Astrocyte (in vitro differentiated cells and primary cell): ENCODE measurements around the gene OLFM3. TPM values are rescaled to one million over a fixed set of nuclear protein-coding genes. Genes with fewer than 3 reads are reported as not detected.

Experiments
- DNase-seq: peaks from one replicate; pipeline ENCODE4 v3.0.0-alpha.2; 2010; ENCODE audit warnings: low read depth
- FAIRE-seq: peaks from 2 replicates; lab custom pipeline; 2011; peaks lifted over from hg19 to GRCh38; lab: Jason Lieb, UNC
- H2AFZ ChIP-seq: 2 replicates; pipeline ENCODE4 v1.6.0; 2012; ENCODE audit warnings: low read depth, low read length, inconsistent platforms
- H3K27ac ChIP-seq: 2 replicates; pipeline ENCODE4 v1.5.1; 2011; ENCODE audit warnings: low read depth, low read length, inconsistent platforms
- H3K27me3 ChIP-seq: 2 replicates; pipeline ENCODE4 v1.6.0; 2011; ENCODE audit warnings: low read length, inconsistent platforms; ENCODE audit not compliant: insufficient read depth
- H3K36me3 ChIP-seq: 2 replicates; pipeline ENCODE4 v1.5.1; 2011; ENCODE audit warnings: low read length, inconsistent platforms; ENCODE audit not compliant: insufficient read depth
- H3K4me1 ChIP-seq: 2 replicates; pipeline ENCODE4 v1.5.1; 2011; ENCODE audit warnings: low read length, inconsistent platforms; ENCODE audit not compliant: insufficient read depth
- H3K4me2 ChIP-seq: 2 replicates; pipeline ENCODE4 v1.6.0; 2012; ENCODE audit warnings: low read length, inconsistent platforms
- H3K4me3 ChIP-seq: 2 replicates; pipeline ENCODE4 v1.5.1; 2011; ENCODE audit warnings: low read depth, mild to moderate bottlenecking, low read length, inconsistent platforms; ENCODE audit not compliant: insufficient read depth
- H3K79me2 ChIP-seq: 2 replicates; pipeline ENCODE4 v1.6.0; 2012; ENCODE audit warnings: mild to moderate bottlenecking, low read length, inconsistent platforms; ENCODE audit not compliant: insufficient read depth
- H3K9ac ChIP-seq: 2 replicates; pipeline ENCODE4 v1.6.0; 2012; ENCODE audit warnings: mild to moderate bottlenecking, low read length, inconsistent platforms
- H3K9me3 ChIP-seq: 2 replicates; pipeline ENCODE4 v1.5.1; 2012; ENCODE audit warnings: low read depth, mild to moderate bottlenecking, low read length, inconsistent platforms; ENCODE audit not compliant: insufficient read depth
- H4K20me1 ChIP-seq: 2 replicates; pipeline ENCODE4 v1.6.0; 2012; ENCODE audit warnings: low read length, inconsistent platforms; ENCODE audit not compliant: insufficient read depth
- H3K27ac Mint-ChIP-seq: one replicate; pipeline ENCODE4 v1.8.0; 2021; ENCODE audit warnings: mild to moderate bottlenecking, mixed read lengths; ENCODE audit not compliant: unreplicated experiment
- H3K27me3 Mint-ChIP-seq: one replicate; pipeline ENCODE4 v1.8.0; 2021; ENCODE audit warnings: low read depth, mixed read lengths; ENCODE audit not compliant: unreplicated experiment
- H3K36me3 Mint-ChIP-seq: one replicate; pipeline ENCODE4 v1.8.0; 2021; ENCODE audit warnings: low read depth, mixed read lengths; ENCODE audit not compliant: unreplicated experiment
- H3K4me1 Mint-ChIP-seq: one replicate; pipeline ENCODE4 v1.8.0; 2021; ENCODE audit warnings: low read depth, mixed read lengths; ENCODE audit not compliant: unreplicated experiment
- H3K4me3 Mint-ChIP-seq: one replicate; pipeline ENCODE4 v1.8.0; 2021; ENCODE audit warnings: mild to moderate bottlenecking, moderate library complexity, mixed read lengths; ENCODE audit not compliant: unreplicated experiment
- H3K9me3 Mint-ChIP-seq: one replicate; pipeline ENCODE4 v1.8.0; 2021; ENCODE audit warnings: mild to moderate bottlenecking, mixed read lengths; ENCODE audit not compliant: unreplicated experiment
- CTCF ChIP-seq: IDR thresholded peaks from 2 replicates; pipeline ENCODE4 v1.5.1; 2011; ENCODE audit warnings: low read depth, mild to moderate bottlenecking, inconsistent platforms, low read length, moderate library complexity; ENCODE audit not compliant: insufficient read depth
- EZH2 ChIP-seq: IDR thresholded peaks from 2 replicates; pipeline ENCODE4 v1.6.1; 2012; ENCODE audit warnings: mild to moderate bottlenecking, low read length, inconsistent platforms; ENCODE audit not compliant: insufficient read depth
- total RNA-seq: library from RNA; stranded (reverse); gene quantifications from 2 replicates; pipeline ENCODE4 v1.2.1, GENCODE V29; 2021

OLFM3 gene
- total RNA-seq, 1 donor from 2014 or later, result 0.11 TPM

GRCh38 chr1:101898137-101898536 lies 98.6 kb downstream of the OLFM3 start:
- H3K36me3 Mint-ChIP-seq, result no peaks in the 10 kb centered on the region
- FAIRE-seq, result no peak

GRCh38 chr1:101884621-101885020 lies 112.1 kb downstream of the OLFM3 start:
- FAIRE-seq, result no peak

More at GRCh38 chr1:101898137-101898536, 98.6 kb downstream of the OLFM3 start:
- Histone ChIP-seq H3K27ac (no peak overlapping the region), H3K9ac (no peak overlapping the region), H2AFZ (no peak overlapping the region), H3K9me3 (no peaks in the 10 kb centered on the region), H3K27me3 (no peaks in the 10 kb centered on the region), H3K79me2 (no peaks in the 10 kb centered on the region), H3K4me1 (no peaks in the 10 kb centered on the region), H4K20me1 (no peaks in the 10 kb centered on the region), H3K4me3 (no peak overlapping the region), H3K4me2 (no peak overlapping the region), H3K36me3 (no peaks in the 10 kb centered on the region)
- Mint-ChIP-seq H3K27me3 (no peaks in the 10 kb centered on the region), H3K9me3 (no peaks in the 10 kb centered on the region), H3K4me3 (no peak overlapping the region), H3K27ac (no peak overlapping the region), H3K4me1 (no peaks in the 10 kb centered on the region)
- TF ChIP-seq CTCF (no peak), EZH2 (no peak)
- DNase-seq, result no peak

More at GRCh38 chr1:101884621-101885020, 112.1 kb downstream of the OLFM3 start:
- Histone ChIP-seq H3K4me1 (no peaks in the 10 kb centered on the region), H3K79me2 (no peaks in the 10 kb centered on the region), H3K9me3 (no peaks in the 10 kb centered on the region), H3K27ac (no peak overlapping the region), H4K20me1 (no peaks in the 10 kb centered on the region), H3K4me2 (no peak overlapping the region), H3K4me3 (no peak overlapping the region), H3K27me3 (no peaks in the 10 kb centered on the region), H3K36me3 (no peaks in the 10 kb centered on the region), H3K9ac (no peak overlapping the region), H2AFZ (no peak overlapping the region)
- no peak overlapping the region for H3K27ac Mint-ChIP-seq
- no peaks in the 10 kb centered on the region for H3K9me3 Mint-ChIP-seq
- H3K27me3 Mint-ChIP-seq, result no peaks in the 10 kb centered on the region
- no peaks in the 10 kb centered on the region for H3K36me3 Mint-ChIP-seq
- TF ChIP-seq CTCF, result no peak
- TF ChIP-seq EZH2, result no peak
- no peaks in the 10 kb centered on the region for H3K4me1 Mint-ChIP-seq
- no peak for DNase-seq
- no peak overlapping the region for H3K4me3 Mint-ChIP-seq
